ENCODE measurements around the gene PRDX3.

PRDX3 gene

GRCh38 chr10:119222966-119223386 is 44.4 kb upstream of the PRDX3 start:
- no peak for DNase-seq
- no peaks in the 10 kb centered on the region for H3K4me1 ChIP-seq (ENCODE audit: low read length)
- H3K9me3 ChIP-seq (replicated peaks; ENCODE audit: insufficient read depth, low read length), result no peaks in the 10 kb centered on the region
- H3K79me2 ChIP-seq (ENCODE audit: low read length), result no peaks in the 10 kb centered on the region
- TF ChIP-seq CTCF (IDR thresholded peaks at IDR 0.05; ENCODE audit: low read length) (no peak), EZH2 (optimal IDR thresholded peaks at IDR 0.05; ENCODE audit: low read depth, low read length) (no peak), EZH2phosphoT487 (IDR thresholded peaks at IDR 0.05; ENCODE audit: low read length) (no peak)
- H2AFZ ChIP-seq (ENCODE audit: low read length), result no peak overlapping the region
- no peaks in the 10 kb centered on the region for H3K27me3 ChIP-seq (replicated peaks; ENCODE audit: insufficient read depth, low read length)
- no peaks in the 10 kb centered on the region for H3K36me3 ChIP-seq (replicated peaks; ENCODE audit: insufficient read depth, low read length)
- H4K20me1 ChIP-seq (ENCODE audit: insufficient read depth, low read length), result no peaks in the 10 kb centered on the region
- H3K4me3 ChIP-seq (ENCODE audit: low read length), result no peak overlapping the region
- H3F3A ChIP-seq (ENCODE audit: insufficient read depth, low read length), result no peaks in the 10 kb centered on the region
- no peaks in the 10 kb centered on the region for H3K9me2 ChIP-seq (replicated peaks; ENCODE audit: insufficient read depth, low read length)
- H3K27ac ChIP-seq (ENCODE audit: low read length), result no peak overlapping the region
- no peak overlapping the region for H3K4me2 ChIP-seq (ENCODE audit: low read depth, low read length)
- H3K9ac ChIP-seq (ENCODE audit: low read length), result no peak overlapping the region

DNA sequence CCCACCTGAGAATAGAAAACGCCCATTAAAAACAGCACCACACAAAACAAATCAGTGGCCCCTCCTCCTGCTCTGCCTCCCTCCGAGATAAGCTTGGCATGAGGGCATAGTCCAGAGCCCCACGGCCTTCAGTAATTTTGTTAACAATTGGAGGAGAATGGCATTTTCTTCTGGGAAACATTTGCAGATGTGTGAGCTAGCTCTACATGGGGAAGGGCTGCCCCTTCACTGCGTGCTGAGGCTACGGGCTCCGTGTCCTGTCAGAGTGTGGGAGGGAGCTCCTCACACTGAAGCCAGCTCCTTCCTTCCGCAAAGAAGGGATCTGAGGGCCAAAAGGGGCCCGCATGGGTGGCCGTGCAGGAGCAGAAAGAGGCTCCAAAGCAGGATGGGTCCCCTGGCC is 43.9 kb upstream of the PRDX3 start:
- Histone ChIP-seq H3K9ac (ENCODE audit: low read length) (no peak overlapping the region), H3K4me3 (ENCODE audit: low read length) (no peak overlapping the region), H3K4me1 (ENCODE audit: low read length) (no peaks in the 10 kb centered on the region), H3K79me2 (ENCODE audit: low read length) (no peaks in the 10 kb centered on the region), H3K36me3 (replicated peaks; ENCODE audit: insufficient read depth, low read length) (no peaks in the 10 kb centered on the region), H3K27me3 (replicated peaks; ENCODE audit: insufficient read depth, low read length) (no peaks in the 10 kb centered on the region), H3K9me3 (replicated peaks; ENCODE audit: insufficient read depth, low read length) (no peaks in the 10 kb centered on the region), H4K20me1 (ENCODE audit: insufficient read depth, low read length) (no peaks in the 10 kb centered on the region), H3F3A (ENCODE audit: insufficient read depth, low read length) (no peaks in the 10 kb centered on the region), H3K27ac (ENCODE audit: low read length) (no peak overlapping the region), H2AFZ (ENCODE audit: low read length) (no peak overlapping the region), H3K9me2 (replicated peaks; ENCODE audit: insufficient read depth, low read length) (no peaks in the 10 kb centered on the region), H3K4me2 (ENCODE audit: low read depth, low read length) (no peak overlapping the region)
- no peak for TF ChIP-seq EZH2phosphoT487 (IDR thresholded peaks at IDR 0.05; ENCODE audit: low read length)
- no peak for TF ChIP-seq EZH2 (optimal IDR thresholded peaks at IDR 0.05; ENCODE audit: low read depth, low read length)
- no peak for TF ChIP-seq CTCF (IDR thresholded peaks at IDR 0.05; ENCODE audit: low read length)
- no peak for DNase-seq

GRCh38 chr10:119221666-119222065 is 43.1 kb upstream of the PRDX3 start:
- Histone ChIP-seq H3K36me3 (replicated peaks; ENCODE audit: insufficient read depth, low read length) (no peaks in the 10 kb centered on the region), H3K4me3 (ENCODE audit: low read length) (no peak overlapping the region), H2AFZ (ENCODE audit: low read length) (no peak overlapping the region), H3K79me2 (ENCODE audit: low read length) (no peaks in the 10 kb centered on the region), H4K20me1 (ENCODE audit: insufficient read depth, low read length) (no peaks in the 10 kb centered on the region), H3K9ac (ENCODE audit: low read length) (no peak overlapping the region), H3F3A (ENCODE audit: insufficient read depth, low read length) (no peaks in the 10 kb centered on the region), H3K4me2 (ENCODE audit: low read depth, low read length) (no peak overlapping the region), H3K9me3 (replicated peaks; ENCODE audit: insufficient read depth, low read length) (no peaks in the 10 kb centered on the region), H3K4me1 (ENCODE audit: low read length) (no peaks in the 10 kb centered on the region), H3K27me3 (replicated peaks; ENCODE audit: insufficient read depth, low read length) (no peaks in the 10 kb centered on the region), H3K27ac (ENCODE audit: low read length) (no peak overlapping the region), H3K9me2 (replicated peaks; ENCODE audit: insufficient read depth, low read length) (no peaks in the 10 kb centered on the region)
- no peak for TF ChIP-seq CTCF (IDR thresholded peaks at IDR 0.05; ENCODE audit: low read length)
- TF ChIP-seq EZH2phosphoT487 (IDR thresholded peaks at IDR 0.05; ENCODE audit: low read length), result no peak
- TF ChIP-seq EZH2 (optimal IDR thresholded peaks at IDR 0.05; ENCODE audit: low read depth, low read length), result no peak
- DNase-seq, result no peak

Data from MM.1S (cell line).